NB4 (cell line): ENCODE data around the gene MUC6.

Source experiments
- POLR2A ChIP-seq: IDR thresholded peaks from 2 replicates; pipeline ENCODE4 v1.6.1; 2011; ENCODE audit warnings: mild to moderate bottlenecking; ENCODE audit not compliant: insufficient read length; ENCODE audit errors: extremely low read depth
- TF ChIP-seq, protein P1 (sequence below): IDR thresholded peaks from one replicate; pipeline ENCODE4 v1.5.1; 2012; ENCODE audit warnings: low read depth, low read length

DNA sequence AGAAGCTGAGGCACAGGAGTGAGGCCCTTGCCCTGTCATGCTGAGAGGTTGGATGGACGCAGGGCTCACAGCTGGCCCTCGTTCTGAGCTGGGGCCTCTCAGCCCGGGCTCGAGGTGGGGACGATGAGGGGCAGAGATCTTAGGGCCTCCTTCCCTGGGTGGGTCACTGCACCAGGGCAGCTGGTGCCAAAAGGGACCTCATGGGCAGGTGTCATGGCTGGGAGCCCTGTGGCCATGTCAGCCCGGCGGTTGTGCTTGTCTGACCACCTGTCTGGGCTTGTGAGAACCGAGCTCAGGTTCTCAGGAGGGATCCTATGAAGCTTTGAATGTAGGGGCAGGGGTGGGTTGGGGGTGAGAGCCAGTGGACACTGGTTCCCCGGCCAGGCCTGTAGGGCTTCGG, 1.8 kb upstream of the MUC6 start:
- TF ChIP-seq, protein P1, sequence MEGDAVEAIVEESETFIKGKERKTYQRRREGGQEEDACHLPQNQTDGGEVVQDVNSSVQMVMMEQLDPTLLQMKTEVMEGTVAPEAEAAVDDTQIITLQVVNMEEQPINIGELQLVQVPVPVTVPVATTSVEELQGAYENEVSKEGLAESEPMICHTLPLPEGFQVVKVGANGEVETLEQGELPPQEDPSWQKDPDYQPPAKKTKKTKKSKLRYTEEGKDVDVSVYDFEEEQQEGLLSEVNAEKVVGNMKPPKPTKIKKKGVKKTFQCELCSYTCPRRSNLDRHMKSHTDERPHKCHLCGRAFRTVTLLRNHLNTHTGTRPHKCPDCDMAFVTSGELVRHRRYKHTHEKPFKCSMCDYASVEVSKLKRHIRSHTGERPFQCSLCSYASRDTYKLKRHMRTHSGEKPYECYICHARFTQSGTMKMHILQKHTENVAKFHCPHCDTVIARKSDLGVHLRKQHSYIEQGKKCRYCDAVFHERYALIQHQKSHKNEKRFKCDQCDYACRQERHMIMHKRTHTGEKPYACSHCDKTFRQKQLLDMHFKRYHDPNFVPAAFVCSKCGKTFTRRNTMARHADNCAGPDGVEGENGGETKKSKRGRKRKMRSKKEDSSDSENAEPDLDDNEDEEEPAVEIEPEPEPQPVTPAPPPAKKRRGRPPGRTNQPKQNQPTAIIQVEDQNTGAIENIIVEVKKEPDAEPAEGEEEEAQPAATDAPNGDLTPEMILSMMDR = no peak
- no peak for TF ChIP-seq POLR2A
